NB4 (cell line): ENCODE results near the gene DENND5B.

Source experiments
- DNase-seq: peaks from one replicate; pipeline ENCODE4 v3.0.0; 2010; ENCODE audit warnings: low read depth
- H3K4me3 ChIP-seq: one replicate; pipeline ENCODE4 v1.5.1; 2011; ENCODE audit warnings: mild to moderate bottlenecking, low read depth, low read length, moderate library complexity
- MYC ChIP-seq: IDR thresholded peaks from 2 replicates; pipeline ENCODE4 v1.6.1; 2011; ENCODE audit warnings: low read depth, low read length
- POLR2A ChIP-seq: IDR thresholded peaks from 2 replicates; pipeline ENCODE4 v1.6.1; 2011; ENCODE audit warnings: mild to moderate bottlenecking; ENCODE audit not compliant: insufficient read length; ENCODE audit errors: extremely low read depth
- TF ChIP-seq, protein P1 (sequence below): IDR thresholded peaks from 2 replicates; pipeline ENCODE4 v1.6.1; 2011; ENCODE audit warnings: low read depth, low read length
- TF ChIP-seq, protein P2 (sequence below): IDR thresholded peaks from one replicate; pipeline ENCODE4 v1.5.1; 2012; ENCODE audit warnings: low read depth, low read length

DENND5B gene

DNA sequence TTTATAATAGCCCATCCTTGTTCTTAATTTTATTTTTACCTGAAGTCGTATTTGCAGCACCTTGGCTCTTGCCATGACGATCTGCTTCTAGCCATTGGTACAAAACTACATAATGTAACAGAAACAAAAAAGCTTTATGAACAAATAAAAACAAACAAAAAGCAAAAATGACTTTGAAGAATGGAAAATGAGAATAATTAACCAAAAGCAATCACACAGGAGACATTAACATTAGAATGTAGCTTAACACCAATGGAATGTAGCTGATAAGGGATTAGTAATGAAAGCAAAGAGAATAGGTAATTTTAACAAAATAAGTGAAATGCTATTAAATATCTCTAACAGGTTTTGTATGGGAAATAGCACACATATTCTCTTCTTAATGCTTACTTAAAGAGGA, 91.4 kb downstream of the DENND5B start:
- H3K4me3 ChIP-seq, result no peak overlapping the region
- TF ChIP-seq, protein P1, sequence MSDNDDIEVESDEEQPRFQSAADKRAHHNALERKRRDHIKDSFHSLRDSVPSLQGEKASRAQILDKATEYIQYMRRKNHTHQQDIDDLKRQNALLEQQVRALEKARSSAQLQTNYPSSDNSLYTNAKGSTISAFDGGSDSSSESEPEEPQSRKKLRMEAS, result no peak
- TF ChIP-seq POLR2A (no peak), MYC (no peak)
- TF ChIP-seq, protein P2, sequence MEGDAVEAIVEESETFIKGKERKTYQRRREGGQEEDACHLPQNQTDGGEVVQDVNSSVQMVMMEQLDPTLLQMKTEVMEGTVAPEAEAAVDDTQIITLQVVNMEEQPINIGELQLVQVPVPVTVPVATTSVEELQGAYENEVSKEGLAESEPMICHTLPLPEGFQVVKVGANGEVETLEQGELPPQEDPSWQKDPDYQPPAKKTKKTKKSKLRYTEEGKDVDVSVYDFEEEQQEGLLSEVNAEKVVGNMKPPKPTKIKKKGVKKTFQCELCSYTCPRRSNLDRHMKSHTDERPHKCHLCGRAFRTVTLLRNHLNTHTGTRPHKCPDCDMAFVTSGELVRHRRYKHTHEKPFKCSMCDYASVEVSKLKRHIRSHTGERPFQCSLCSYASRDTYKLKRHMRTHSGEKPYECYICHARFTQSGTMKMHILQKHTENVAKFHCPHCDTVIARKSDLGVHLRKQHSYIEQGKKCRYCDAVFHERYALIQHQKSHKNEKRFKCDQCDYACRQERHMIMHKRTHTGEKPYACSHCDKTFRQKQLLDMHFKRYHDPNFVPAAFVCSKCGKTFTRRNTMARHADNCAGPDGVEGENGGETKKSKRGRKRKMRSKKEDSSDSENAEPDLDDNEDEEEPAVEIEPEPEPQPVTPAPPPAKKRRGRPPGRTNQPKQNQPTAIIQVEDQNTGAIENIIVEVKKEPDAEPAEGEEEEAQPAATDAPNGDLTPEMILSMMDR, result no peak
- no peak for DNase-seq

DNA sequence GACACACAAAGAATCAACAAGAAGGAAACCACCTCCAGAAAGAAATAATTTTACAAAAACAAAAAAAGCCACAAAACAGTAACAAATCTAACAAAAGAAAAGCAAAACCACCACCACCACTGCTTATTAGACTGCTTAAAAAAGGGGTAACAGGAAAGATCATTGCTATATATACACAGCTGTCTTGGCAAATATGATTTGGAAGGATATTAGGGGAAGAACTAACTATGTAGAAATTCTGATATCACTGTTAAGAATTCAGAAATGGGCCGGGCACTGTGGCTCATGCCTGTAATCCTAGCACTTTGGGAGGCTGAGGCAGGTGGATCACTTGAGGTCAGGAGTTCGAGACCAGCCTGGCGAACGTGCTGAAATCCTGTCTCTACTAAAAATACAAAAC, 92.5 kb downstream of the DENND5B start:
- DNase-seq, result no peak
- no peak overlapping the region for H3K4me3 ChIP-seq
- no peak for TF ChIP-seq POLR2A
- TF ChIP-seq, protein P2, result no peak
- TF ChIP-seq MYC, result no peak
- TF ChIP-seq, protein P1, result no peak

DNA sequence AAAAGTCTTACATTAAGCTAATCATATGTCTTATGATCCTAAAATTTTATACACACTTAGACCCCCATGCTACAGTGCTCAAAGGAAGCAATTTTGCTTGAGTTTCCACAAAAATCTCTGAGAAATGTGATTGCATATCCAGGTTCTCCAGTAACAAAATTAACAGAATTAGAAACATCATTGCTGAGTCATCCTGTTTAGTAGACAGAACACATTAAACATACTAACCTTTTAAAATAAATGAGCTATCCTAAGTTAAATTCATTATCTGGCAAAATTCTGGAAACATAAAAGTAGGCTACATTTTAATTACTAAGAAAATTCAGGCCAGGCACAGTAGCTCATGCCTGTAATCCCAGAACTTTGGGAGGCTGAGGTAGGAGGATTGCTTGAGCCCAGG, 94.7 kb downstream of the DENND5B start:
- no peak for DNase-seq
- H3K4me3 ChIP-seq, result no peak overlapping the region
- TF ChIP-seq, protein P1, result no peak
- TF ChIP-seq POLR2A (no peak), MYC (no peak)
- TF ChIP-seq, protein P2, result no peak

DNA sequence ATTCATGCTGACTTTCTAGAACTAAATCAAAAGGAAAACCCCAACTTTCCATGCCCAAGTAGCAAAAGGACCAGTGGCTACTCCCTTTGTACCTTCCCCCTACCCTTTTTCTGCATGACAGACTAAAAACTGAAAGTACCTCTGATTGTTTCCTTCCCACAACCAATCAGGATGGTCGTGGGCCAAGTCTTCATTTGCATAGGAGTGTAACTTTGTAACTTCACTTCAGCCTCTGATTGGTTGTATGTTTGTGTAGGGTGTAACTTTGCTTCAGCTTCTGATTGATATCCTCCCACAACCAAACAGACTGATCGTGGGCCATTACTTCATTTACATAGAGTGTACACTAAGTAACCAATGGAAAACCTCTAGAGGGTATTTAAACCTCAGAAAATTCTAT, 96.5 kb downstream of the DENND5B start:
- TF ChIP-seq POLR2A (no peak), MYC (no peak)
- TF ChIP-seq, protein P1, result no peak
- TF ChIP-seq, protein P2, result no peak
- no peak overlapping the region for H3K4me3 ChIP-seq
- DNase-seq, result no peak

DNA sequence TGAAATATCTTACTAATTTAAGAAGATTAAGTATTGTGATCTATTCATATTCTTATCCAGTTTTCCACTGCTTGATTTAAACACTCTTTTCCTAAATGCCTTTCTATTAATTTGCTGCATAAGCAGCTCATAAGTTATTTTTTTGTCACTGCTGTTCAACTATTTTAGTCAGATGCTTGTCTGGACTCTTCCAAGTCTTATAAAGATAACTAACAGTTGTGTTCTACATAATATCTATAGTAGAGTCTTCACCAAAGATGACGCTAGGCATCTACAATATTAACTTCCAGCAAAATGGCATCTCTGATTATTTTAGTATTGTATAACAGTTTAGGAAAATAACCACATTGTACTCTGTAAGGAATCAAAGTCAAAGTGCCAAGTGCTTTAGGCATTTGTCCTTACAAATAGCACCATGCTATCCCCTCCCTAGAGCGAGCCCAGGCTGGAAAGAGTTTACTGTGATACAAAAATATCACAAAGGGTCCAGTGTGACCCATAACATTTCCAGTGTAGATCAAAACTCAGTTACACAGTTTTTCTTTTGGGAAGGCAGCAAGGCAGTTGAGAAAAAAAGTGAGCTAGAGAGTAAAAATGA, 98.2 kb downstream of the DENND5B start:
- H3K4me3 ChIP-seq, result no peak overlapping the region
- TF ChIP-seq POLR2A, result no peak

DNA sequence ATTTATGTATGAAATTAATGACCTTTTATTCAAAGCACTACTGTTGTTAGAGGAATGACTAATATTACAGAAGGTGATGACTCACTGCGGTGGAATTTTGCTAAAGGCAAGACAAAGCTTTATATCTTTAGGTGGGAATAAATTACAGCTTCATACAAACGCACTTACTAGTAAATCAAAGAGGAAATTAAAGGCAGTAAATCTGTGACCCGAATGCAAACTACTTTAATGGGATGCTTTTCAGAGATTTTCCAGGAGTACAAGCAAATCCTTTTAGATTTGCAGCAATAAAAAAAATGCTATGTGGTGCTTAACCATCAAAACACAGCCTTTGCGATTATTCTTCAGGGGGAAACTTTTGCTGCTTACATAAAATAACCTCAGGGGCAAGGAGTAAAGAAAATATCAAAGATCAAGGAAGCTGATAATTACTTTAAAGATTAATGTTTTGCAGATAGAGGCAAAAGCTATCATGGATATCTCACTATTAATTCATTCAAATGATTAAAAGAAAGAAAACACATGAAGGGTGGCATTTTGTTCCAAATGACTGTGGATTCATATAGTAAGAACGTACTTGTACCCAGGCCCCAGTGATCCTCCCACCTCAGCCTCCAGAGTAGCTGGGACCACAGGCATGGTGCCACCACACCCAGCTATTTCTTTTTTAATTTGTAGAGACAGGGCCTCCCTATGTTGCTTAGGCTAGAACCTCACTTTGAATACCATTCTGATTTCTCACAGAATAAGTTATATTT, 98.9 kb downstream of the DENND5B start:
- H3K4me3 ChIP-seq, result no peak overlapping the region
- TF ChIP-seq, protein P1, result no peak
- TF ChIP-seq POLR2A, result no peak
- DNase-seq, result no peak

More for the DNA sequence above, 98.2 kb downstream of the DENND5B start:
- no peak for DNase-seq
